WI38 (cell line): ENCODE results near the gene PTGER3.

ENCODE experiments used
- H3K4me3 ChIP-seq: 2 replicates; pipeline ENCODE4 v1.5.1; 2011; ENCODE audit warnings: low read depth, mild to moderate bottlenecking, control low read depth, low read length
- CTCF ChIP-seq: IDR thresholded peaks from 2 replicates; pipeline ENCODE4 v1.5.1; 2012; ENCODE audit warnings: low read depth, mild to moderate bottlenecking, control low read depth, low read length

PTGER3 gene

DNA sequence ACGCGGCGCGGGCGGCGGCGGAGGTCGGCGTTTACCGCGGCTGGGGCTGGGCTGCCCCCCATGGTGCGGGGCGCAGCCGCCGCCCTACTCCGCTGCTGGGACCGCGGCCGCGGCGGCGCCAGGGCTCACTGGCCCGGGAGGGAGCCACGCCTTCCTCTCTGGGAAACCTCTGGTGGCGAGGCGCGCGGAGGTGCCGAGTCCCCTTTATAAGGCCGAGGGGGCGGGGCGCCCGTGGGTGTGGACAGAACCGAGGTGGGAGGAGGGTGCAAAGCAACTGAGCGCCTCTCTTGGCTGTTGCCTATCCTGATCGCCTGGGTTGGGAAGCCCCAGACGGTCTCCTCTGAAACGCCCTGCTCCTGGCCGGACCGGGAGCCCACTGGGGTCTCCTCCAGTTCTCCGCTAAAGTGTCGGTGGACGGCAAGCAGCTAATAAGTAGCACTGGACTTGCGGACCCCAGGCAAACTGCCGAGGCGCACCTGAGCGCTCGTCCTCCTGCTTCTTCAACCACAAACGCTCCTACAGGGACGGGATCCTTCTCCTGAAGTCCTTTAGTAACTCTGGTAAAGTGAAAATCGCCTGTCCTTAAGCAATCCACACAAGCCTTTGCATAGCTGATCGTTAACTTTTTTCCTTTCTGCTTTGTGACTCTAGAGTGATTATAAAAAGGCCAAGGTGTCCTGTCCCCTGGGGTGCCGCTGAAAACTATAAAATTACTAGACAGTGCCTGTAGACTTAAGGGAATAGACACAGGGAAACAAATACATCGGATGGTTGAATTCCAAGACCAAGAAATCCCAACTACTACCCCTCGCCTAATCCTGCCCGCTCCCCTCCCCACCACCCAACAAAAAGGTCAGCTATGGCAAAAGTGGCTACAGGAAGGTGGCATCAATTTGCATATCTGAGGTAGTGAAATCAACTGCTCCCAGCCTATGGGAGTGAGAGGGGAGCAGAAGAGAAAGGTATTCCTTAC, at the start of gene PTGER3:
Gene PTGER3 (minus strand): TSS at position 182 of the 973 bp plus-strand sequence. CDS start 239 bp downstream, outside the sequence.
- peak within 1 kb of the TSS; percentile 50 for H3K4me3 ChIP-seq
- no peak for TF ChIP-seq CTCF

- no peak for TF ChIP-seq CTCF
- no peak overlapping the region for H3K4me3 ChIP-seq
These were observed 47.3 kb upstream of the PTGER3 start for GRCh38 chr1:71094913-71095312.

DNA sequence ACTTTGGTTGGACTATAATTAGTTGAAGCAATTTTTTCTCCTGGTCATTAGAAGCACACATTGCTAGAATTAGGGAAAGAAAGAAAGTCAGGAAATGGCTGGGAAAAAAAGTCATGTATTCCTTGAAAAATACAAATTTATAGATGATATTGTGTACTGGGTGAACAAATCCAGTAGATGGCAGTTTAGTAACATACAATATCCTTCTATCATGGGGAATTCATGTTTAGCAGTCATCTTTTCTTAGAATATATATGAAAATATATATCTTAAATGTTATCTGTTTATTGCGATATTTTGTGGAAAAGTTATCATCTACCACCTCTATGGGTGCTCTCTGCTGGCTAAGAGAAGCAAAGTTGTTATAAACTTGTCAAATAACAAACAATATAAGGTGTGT, 46.3 kb upstream of the PTGER3 start:
- no peak overlapping the region for H3K4me3 ChIP-seq
- 0 out of 2 replicates have a peak, but pooled peaks have one; percentile 21 for TF ChIP-seq CTCF

DNA sequence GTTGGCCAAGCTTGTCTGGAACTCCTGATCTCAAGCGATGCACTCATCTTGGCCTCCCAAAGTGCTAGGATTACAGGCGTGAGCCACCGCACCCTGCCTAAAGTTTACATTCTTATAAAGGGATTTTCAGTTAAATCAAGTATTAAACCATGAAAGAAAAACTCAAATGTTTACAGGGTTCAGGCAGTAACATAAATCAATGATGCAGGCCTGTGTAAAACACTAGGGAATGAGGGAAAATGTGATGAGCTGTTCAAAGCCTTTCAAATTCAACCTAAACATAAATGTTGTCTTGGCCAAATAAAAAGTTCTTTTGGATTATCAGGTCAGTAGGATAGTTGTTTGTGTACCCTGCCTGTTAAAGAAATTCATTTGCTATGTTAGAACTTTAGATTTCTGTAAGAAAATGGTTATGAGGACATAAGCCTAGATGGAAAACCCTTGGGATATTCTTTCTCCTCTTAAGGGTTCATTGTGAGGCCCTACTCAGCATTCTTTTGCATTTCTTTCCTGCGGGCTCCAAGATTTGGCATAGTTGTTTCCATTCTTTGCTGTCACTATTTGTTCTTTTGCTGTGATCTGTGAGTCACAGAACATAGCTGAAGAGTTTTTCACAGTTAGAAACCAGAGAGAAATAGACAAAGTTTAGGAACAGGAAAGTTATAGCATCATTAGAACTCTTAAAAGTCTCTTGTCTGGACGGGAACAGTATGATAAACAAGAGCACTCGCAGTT, 42.1 kb upstream of the PTGER3 start:
- TF ChIP-seq CTCF = no peak
- H3K4me3 ChIP-seq = 0 out of 2 replicates have a peak overlapping the region, but pooled peaks have one; percentile 1

- no peak for TF ChIP-seq CTCF
- no peak overlapping the region for H3K4me3 ChIP-seq
These were observed 41.1 kb upstream of the PTGER3 start for GRCh38 chr1:71088645-71089287.

DNA sequence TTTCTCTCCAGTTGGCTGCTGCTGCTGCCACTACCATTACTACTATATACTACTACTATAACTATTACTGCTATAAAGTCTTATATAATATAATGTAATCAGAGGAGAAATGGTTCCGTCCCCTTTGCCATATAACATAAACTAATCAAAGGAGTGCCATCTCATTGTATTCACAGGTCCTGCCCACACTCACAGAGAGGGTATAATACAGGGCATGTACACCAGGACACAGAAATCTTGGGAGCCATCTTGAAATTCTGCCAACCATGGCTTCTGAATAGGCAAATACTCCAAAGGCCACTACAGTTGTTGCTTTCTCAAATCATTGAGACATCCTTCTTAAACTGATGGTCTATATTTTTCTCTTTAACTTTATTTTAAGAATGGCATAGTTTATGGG, 40.1 kb upstream of the PTGER3 start:
- TF ChIP-seq CTCF = no peak
- no peak overlapping the region for H3K4me3 ChIP-seq

GRCh38 chr1:71087060-71087459, 39.4 kb upstream of the PTGER3 start:
- no peak for TF ChIP-seq CTCF
- no peak overlapping the region for H3K4me3 ChIP-seq
